HG02885 (cell line): Measurements from ENCODE around the gene ZBTB4.
"Not testable (repeated sequence)": the region's sequence is repeated elsewhere in the genome, so short reads cannot be mapped to it uniquely, and the experiment has no call there.

Experiments
- ATAC-seq: cut with Tn5 transposase; IDR thresholded peaks from one replicate; pipeline ENCODE4 v1.9.1; 2021; ENCODE audit warnings: mild to moderate bottlenecking; ENCODE audit not compliant: unreplicated experiment, poor library complexity

The ZBTB4 gene

DNA sequence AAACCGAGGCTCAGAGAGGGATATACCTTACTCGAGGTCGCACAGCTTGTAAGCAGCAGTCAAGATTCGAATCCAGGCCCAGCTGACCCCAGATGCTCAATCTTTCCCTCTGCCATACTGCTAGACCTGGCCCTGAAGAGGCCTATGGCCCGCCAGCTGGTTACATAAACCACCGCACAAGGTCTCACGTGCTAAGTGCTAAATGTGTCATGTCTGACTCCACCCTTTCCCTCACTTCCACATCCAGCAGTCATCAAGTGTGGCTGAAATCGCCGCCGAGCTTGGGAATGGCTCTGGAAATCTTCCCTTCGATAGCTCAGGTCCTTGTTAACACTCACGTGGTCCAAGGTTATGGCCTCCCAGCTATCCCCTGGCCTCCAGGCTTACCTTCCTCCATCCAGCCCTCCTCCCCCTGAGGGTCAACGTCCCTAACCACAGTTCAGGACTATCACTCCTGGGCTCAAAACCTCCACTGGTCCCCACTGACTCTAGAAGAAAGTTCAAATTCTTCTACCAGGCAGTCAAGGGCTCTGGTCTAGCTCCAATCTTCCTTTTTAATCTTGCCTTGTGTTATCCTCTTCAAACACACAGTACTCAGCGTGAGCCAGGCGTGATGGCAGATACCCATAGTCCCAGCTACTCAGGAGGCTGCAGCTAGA lies 3.5 kb downstream of the ZBTB4 start:
- ATAC-seq = no peak

DNA sequence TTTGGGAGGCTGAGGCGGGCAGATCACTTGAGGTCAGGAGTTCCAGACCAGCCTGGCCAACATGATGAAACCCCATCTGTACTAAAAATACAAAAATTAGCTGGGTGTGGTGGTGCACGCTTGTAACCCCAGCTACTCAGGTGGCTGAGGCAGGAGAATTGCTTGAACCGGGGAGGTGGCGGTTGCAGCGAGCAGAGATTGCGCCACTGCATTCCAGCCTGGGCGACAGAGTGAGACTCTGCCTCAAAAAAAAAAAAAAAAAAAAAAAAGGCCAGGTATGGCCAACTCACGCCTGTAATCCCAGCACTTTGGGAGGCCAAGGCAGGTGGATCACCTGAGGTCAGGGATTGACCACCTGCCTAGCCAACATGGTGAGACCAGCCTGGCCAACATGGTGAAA lies 4.7 kb downstream of the ZBTB4 start:
- ATAC-seq = not testable (repeated sequence)

DNA sequence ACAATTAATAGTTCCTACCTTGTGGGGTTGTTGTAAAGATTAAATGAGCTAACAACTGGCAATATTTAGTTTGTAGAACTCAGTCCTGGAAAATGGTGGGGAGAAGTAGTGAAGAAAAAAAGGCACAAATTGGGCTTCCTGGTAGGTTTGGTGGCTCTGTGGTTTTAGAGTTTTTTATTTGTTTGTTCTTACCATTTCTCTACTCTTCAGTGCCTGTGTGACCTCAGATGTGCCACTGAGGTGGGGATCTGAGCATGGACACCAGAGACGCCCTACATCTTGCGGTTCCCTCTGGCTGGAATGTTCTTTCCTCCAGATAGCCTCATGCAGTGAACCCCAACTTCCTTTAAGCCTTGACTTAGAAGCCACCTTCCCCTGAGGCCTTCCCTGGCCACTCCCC lies 7.7 kb downstream of the ZBTB4 start:
- no peak for ATAC-seq

DNA sequence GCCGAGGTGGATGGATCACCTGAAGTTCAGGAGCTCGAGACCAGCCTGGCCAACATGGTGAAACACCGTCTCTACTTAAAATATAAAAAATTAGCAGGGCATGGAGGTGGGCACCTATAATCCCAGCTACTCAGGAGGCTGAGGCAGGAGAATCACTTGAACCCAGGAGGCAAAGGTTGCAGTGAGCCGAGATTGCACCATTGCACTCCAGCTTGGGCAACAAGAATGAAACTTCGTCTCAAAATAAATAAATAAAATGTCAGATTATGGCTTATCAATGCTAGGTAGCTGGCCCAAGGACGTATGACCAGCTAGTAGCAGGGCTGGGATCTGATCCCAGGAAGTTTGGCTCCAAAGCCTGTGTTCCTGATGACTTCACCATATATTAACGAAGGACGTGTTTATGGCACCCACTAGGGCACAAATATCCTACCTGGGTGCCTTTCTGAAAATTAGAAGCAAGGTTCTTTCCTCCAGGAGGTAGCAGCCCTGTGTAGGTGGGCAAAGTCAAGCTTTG lies 8.9 kb downstream of the ZBTB4 start:
- not testable (repeated sequence) for ATAC-seq

DNA sequence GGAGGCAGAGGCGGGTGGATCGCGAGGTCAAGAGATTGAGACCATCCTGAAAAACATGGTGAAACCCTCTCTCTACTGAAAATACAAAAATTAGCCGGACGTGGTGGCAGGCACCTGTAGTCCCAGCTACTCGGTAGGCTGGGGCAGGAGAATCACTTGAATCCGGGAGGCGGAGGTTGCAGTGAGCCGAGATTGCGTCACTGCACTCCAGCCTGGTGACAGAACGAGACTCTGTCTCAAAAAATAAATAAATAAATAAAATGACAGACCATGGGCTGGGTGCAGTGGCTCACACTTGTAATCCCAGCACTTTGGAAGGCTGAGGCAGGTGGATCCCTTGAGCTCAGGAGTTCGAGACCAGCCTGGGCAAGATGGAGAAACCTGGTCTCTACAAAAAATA lies 9.6 kb downstream of the ZBTB4 start:
- not testable (repeated sequence) for ATAC-seq

DNA sequence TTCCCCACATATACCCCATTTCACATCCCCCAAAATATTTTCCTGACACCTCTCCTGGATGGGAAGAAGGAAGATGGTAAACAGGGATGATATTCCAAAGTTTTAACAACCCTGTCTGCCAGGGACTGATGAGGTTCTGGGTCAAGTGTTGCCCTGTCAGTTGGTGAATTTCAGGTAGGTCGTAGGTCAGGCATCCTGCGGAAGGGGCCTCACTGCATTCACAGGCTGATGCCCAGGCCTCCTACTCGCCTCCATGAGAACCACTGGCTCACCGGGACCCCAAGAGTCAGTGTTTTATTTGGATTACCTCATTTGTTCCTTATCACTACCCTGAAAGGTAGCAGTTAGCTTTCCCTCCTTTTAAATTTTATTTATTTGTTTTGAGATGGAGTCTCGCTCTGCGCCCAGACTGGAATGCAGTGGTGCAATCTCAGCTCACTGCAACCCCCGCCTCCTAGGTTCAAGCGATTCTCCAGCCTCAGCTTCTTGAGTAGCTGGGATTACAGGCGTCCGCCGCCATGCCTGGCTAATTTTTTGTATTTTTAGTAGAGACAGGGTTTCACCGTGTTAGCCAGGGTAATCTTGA lies 10.5 kb downstream of the ZBTB4 start:
- no peak for ATAC-seq

DNA sequence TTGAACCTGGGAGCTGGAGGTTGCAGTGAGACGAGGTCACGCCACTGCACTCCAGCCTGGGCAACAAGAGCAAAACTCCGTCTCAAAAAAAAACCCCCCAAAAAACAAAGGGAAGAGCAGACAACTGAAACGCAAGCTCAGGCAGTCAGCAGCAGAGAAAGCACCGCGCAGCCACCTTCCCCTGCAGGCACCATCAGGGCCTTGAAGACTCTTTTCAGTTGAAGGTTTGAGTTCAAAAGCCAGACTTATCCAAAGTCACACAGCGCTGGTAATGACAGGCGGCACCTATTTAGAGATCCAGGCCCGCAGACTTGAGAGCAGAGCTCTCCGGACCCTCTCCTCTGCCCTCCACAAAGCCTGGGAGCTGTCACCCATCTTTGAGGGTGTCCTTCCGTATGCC lies 11.1 kb downstream of the ZBTB4 start:
- no peak for ATAC-seq

DNA sequence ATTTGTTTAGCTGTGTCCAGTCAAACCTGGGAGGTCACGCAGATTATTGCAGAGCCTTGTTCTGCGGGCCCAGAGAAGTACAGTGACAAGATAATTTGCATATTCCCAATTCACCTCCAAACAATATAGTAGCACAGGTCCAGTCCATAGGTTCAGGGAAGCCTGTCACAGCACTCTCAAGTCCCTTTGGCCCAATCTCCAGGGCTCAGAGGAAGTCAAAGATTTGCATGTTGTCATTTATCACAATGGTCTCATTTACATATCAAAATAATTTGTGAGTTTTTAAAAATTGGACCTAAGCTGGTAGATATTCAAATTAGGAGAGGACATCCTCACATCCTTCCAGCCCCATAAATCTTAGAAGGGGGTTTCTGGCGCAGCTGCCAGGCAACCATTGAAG lies 11.9 kb downstream of the ZBTB4 start:
- ATAC-seq = no peak

DNA sequence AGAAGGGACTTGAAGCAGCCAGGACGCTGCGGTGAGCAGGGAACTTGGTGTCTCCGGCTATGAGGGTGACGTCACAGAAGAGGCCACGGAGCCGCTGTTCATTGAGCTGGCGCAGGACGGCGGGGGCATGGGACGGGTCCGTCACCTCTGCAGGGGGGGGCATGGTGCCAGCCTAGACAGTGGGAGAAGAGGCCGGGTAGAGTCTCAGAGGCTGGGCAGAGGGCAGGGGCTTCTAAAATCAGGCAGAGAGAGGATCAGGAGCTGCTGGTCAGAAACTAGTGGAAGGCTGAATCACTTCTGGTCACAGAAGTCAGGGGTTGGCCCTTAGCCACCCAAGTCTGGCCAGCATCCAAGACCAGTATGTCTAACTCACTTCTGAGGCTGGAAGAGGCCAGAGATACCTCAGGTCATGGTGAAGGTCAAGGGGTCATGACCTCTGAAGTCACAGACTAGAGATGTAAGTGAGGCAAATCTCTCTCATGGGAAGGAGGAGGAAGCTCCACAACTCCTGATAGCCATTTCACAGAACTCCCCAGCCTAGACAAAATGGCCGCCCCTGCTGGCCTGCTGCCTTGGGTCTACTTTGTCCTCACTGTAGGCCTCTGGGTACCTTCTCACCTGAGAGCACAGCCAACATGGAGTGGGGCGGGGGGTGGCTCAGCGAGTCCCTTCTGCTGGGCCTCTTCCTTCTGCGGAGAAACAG lies 12.6 kb downstream of the ZBTB4 start:
- no peak for ATAC-seq

DNA sequence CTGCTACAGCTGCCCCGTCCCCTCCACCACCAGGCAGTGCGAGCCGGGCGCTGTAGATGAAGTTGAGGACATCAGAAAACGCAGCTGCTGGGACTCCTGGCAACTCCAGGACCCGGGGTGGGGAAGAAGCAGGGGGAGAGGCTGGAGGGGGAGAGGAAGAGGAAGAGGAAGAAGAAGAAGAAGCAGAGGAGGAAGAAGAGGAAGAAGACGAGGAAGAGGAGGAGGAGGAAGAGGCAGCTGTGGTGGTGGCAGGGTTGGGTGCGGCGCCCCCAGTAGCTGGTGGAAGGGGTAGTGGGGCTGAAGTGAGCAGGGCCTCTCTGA lies 13.2 kb downstream of the ZBTB4 start:
- ATAC-seq = no peak

DNA sequence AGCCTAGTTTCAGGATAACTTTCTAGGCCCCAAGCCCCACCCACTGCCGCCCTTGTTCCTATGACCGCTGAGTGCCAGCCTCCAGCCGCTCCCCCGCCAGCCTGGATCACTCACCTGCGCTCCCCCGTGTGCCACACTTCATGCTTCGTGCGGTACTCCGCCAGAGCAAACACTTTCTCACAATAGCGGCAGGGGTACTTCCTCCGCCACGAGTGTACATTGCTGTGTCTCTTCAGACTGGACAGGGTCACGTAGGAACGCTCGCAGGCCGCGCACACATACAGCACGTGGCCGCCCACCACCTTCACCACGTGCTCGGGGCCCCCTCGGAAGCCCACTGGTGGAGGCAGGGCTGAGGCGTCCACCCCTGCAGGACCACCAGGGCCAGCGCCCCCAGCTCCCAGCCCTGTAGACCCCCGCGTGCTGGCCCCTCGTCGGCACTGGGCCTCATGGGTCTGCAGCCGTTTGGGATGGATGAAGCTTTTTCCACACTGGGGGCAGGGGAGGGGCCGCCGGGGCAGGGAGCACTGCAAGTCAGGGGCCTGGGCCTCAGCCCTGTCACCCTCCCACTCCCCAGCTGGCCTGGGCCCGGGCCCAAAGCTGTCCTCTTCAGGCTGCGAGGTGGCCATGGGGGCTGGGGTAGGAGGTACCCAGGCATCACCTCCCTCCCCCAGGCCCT lies 13.7 kb downstream of the ZBTB4 start:
- ATAC-seq = no peak

DNA sequence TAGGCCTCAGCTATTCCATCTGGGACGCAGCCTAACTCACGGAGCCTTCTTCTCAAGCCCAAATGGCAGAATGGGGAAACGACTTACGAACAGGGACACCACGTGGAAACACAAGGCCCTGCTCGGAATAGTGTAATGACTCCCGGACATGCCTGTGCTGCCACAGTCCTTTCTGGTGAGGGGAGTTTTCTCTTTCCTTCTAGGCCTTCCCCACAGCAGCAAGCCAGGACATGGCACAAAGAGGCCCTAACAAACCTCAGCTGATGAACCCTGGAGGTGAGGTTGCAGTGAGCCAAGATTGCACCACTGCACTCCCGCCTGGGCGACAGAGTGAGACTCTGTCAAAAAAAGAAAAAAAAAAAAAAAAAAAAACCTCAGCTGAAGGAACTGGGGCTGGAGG lies 15.3 kb downstream of the ZBTB4 start:
- no peak for ATAC-seq

DNA sequence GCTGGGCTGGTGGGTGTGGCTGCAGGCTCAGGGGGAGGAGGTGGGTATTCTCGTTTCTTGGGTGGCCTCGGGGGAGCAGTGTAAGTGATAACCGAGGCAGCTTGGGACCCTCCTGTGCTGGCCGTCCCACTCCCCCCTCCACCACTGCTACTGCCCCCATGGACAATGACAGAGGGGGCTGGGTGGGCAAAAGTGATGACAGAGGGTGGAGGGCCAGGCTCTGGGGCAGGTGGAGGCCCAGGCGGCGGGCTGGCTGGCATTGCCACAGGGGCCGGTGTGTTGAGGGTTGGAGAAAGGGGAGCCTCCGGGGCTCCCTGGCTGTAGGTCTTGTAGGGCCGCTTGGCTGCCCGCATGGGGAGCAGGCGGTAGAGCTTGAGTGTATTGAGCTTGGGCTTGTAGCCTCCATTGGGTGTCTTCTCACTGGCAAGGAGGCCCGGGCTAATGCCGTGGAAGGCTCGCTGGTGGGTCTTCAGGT lies 16.0 kb downstream of the ZBTB4 start:
- no peak for ATAC-seq

DNA sequence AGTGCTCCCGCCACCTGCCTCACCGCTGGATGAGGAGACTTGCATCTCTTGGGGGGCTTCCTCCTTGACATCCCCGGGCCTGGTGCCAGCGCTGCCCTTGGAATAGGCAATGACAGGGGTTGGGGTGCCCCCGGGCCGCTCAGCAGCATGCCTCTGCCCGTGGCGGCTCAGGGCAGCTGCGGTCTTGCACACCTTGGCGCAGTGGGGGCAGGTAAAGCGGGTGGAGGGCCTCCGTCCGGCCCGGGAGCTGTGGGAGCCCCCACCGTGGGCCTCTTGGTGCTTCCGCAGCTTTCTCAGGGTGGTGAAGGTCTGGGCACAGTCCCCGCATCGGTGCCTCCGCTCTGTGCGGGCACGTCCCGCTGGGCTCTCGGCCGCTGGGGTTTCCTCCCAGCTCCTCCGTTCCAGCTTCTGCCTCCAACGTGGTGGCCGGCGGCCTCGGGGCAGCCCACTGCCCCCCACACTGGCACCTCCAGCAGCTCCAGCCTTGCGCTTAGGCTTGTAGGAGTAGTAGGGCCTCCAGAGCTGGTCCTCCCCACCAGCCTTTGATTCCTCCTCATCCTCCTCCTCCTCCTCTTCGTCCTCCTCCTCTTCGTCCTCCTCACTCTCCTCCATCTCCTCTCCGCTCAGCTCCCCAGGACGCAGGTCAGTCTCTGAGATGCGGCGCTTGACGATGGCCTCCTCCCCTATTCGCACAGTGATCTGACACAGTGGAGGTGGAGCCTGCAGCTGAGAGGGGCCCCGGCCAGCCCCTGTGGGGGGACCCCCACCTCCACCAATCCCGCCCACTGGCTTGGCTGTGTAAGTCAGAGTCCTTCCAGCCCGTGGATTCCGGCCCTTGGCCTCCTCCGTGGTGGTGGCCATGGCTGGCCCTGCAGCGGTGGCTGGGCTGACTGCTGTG lies 16.7 kb downstream of the ZBTB4 start:
- ATAC-seq = no peak

DNA sequence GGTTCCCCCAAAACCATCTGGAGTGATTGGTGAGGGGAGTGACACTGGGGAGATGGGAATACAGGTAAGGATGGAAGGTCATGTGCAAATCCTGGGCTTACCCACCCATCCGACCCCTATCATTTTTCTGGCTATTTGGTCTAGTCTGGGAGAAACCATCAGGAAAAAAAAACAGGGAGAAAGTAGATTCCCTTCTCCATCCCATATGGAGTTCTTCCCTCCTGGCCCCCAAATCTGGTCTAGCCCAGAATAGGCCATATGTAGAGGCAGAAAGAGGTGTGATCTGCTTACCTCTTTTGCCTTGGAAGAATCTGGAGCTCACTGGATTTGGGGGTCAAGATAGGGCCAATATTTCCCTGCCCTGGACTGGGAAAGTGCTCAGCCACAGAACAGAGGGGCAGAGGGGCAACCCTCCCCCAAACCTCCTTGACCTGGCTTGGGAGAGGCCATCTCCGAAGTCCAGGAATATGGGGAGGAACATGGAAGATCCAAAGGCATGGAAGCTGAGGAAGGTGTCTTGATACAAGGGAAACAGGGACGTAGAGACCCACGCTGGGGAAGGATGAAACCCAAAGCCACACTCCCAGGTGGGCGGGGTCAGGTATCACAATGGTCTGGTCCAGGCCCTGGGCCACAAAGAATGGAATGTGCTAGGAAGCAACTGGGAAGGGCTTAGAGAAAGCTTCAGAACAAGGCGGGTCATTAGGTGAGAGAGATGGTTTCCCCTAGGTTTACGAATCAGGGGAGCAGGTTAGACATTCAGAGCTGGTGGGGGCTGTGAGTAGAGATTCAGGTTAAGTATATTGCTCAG lies 18.4 kb downstream of the ZBTB4 start:
- ATAC-seq = no peak

DNA sequence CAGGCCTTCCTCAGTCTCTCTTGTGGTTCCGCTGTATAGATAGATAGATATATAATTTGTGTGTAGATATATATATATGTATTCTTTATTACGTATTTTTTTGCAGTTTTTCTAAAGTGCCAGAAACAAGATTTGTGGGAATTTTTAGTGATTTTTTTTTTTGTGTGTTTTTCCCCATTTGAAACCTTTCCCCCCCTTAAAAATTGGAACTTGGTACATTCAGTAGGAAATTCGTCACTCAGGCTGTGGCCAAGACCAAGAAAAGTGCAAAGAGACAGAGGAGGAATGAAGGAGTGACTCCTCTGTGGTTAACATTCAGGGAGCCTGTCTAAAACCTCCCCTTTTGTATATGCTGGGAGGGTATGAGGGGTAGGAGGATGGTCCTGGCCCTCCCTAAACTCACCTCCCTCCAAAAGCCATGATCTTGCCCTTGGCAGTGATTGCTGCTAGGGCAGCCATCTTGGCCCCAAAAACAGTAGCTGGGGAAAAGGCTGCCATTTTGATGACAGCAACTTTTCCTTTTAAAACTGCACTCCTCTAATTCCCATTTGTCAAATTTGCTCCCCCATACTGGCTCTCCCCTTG lies 19.4 kb downstream of the ZBTB4 start:
- no peak for ATAC-seq

DNA sequence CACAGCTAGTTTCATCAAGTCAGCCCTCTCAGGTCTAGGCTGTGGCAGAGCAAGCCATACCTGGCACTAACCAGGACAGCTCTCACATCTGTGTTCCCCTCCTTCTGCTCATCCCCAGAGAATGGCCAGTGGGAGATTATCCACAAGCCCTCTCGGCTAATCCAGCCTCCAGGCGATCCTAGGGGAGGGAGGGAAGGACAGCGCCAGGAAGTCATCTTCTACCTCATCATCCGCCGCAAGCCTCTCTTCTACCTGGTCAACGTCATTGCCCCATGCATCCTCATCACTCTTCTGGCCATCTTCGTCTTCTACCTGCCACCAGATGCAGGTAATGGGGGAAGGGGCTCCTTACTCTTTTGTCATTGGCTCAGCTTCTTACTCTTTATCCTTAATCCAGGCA lies 31.0 kb downstream of the ZBTB4 start:
- ATAC-seq = no peak

DNA sequence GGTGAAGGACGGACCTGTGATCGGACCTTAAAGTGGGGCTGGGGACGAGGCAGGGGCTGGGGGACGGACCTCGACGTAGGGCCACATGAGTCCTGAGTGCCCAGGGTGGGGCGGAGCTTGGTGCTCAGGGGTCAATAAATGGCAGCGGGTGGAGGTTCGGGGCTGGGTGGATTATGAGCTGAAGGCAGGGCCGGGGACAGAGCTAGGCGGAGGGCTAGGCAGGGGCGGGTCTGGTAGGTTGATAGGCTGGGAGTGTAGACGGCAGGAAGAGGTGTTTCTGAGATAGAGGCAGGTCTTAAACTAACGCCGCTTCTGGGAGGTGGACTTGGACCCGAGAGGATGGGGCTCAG lies 33.8 kb downstream of the ZBTB4 start:
- no peak for ATAC-seq
